Astrocyte (in vitro differentiated cells and primary cell): ENCODE data around the gene FAM124A. TPM values are rescaled to one million over a fixed set of nuclear protein-coding genes. Genes with fewer than 3 reads are reported as not detected.
"Not testable (repeated sequence)": the region's sequence is repeated elsewhere in the genome, so short reads cannot be mapped to it uniquely, and the experiment has no call there.

Source experiments
- DNase-seq: peaks from one replicate; pipeline ENCODE4 v3.0.0-alpha.2; 2010; ENCODE audit warnings: low read depth
- FAIRE-seq: peaks from 2 replicates; lab custom pipeline; 2011; peaks lifted over from hg19 to GRCh38; lab: Jason Lieb, UNC
- H2AFZ ChIP-seq: 2 replicates; pipeline ENCODE4 v1.6.0; 2012; ENCODE audit warnings: low read depth, low read length, inconsistent platforms
- H3K27ac ChIP-seq: 2 replicates; pipeline ENCODE4 v1.5.1; 2011; ENCODE audit warnings: low read depth, low read length, inconsistent platforms
- H3K27me3 ChIP-seq: 2 replicates; pipeline ENCODE4 v1.6.0; 2011; ENCODE audit warnings: low read length, inconsistent platforms; ENCODE audit not compliant: insufficient read depth
- H3K36me3 ChIP-seq: 2 replicates; pipeline ENCODE4 v1.5.1; 2011; ENCODE audit warnings: low read length, inconsistent platforms; ENCODE audit not compliant: insufficient read depth
- H3K4me1 ChIP-seq: 2 replicates; pipeline ENCODE4 v1.5.1; 2011; ENCODE audit warnings: low read length, inconsistent platforms; ENCODE audit not compliant: insufficient read depth
- H3K4me2 ChIP-seq: 2 replicates; pipeline ENCODE4 v1.6.0; 2012; ENCODE audit warnings: low read length, inconsistent platforms
- H3K4me3 ChIP-seq: 2 replicates; pipeline ENCODE4 v1.5.1; 2011; ENCODE audit warnings: low read depth, mild to moderate bottlenecking, low read length, inconsistent platforms; ENCODE audit not compliant: insufficient read depth
- H3K79me2 ChIP-seq: 2 replicates; pipeline ENCODE4 v1.6.0; 2012; ENCODE audit warnings: mild to moderate bottlenecking, low read length, inconsistent platforms; ENCODE audit not compliant: insufficient read depth
- H3K9ac ChIP-seq: 2 replicates; pipeline ENCODE4 v1.6.0; 2012; ENCODE audit warnings: mild to moderate bottlenecking, low read length, inconsistent platforms
- H3K9me3 ChIP-seq: 2 replicates; pipeline ENCODE4 v1.5.1; 2012; ENCODE audit warnings: low read depth, mild to moderate bottlenecking, low read length, inconsistent platforms; ENCODE audit not compliant: insufficient read depth
- H4K20me1 ChIP-seq: 2 replicates; pipeline ENCODE4 v1.6.0; 2012; ENCODE audit warnings: low read length, inconsistent platforms; ENCODE audit not compliant: insufficient read depth
- H3K27ac Mint-ChIP-seq: one replicate; pipeline ENCODE4 v1.8.0; 2021; ENCODE audit warnings: mild to moderate bottlenecking, mixed read lengths; ENCODE audit not compliant: unreplicated experiment
- H3K27me3 Mint-ChIP-seq: one replicate; pipeline ENCODE4 v1.8.0; 2021; ENCODE audit warnings: low read depth, mixed read lengths; ENCODE audit not compliant: unreplicated experiment
- H3K36me3 Mint-ChIP-seq: one replicate; pipeline ENCODE4 v1.8.0; 2021; ENCODE audit warnings: low read depth, mixed read lengths; ENCODE audit not compliant: unreplicated experiment
- H3K4me1 Mint-ChIP-seq: one replicate; pipeline ENCODE4 v1.8.0; 2021; ENCODE audit warnings: low read depth, mixed read lengths; ENCODE audit not compliant: unreplicated experiment
- H3K4me3 Mint-ChIP-seq: one replicate; pipeline ENCODE4 v1.8.0; 2021; ENCODE audit warnings: mild to moderate bottlenecking, moderate library complexity, mixed read lengths; ENCODE audit not compliant: unreplicated experiment
- H3K9me3 Mint-ChIP-seq: one replicate; pipeline ENCODE4 v1.8.0; 2021; ENCODE audit warnings: mild to moderate bottlenecking, mixed read lengths; ENCODE audit not compliant: unreplicated experiment
- CTCF ChIP-seq: IDR thresholded peaks from 2 replicates; pipeline ENCODE4 v1.5.1; 2011; ENCODE audit warnings: low read depth, mild to moderate bottlenecking, inconsistent platforms, low read length, moderate library complexity; ENCODE audit not compliant: insufficient read depth
- EZH2 ChIP-seq: IDR thresholded peaks from 2 replicates; pipeline ENCODE4 v1.6.1; 2012; ENCODE audit warnings: mild to moderate bottlenecking, low read length, inconsistent platforms; ENCODE audit not compliant: insufficient read depth
- total RNA-seq: library from RNA; stranded (reverse); gene quantifications from 2 replicates; pipeline ENCODE4 v1.2.1, GENCODE V29; 2021

Gene FAM124A
- total RNA-seq, 1 donor from 2014 or later, result 1.1 TPM

- Mint-ChIP-seq H3K27me3 (peaks cover 17% of the 10 kb centered on the region), H3K9me3 (no peaks in the 10 kb centered on the region), H3K27ac (no peak overlapping the region), H3K4me1 (peaks cover 11% of the 10 kb centered on the region), H3K4me3 (no peak overlapping the region), H3K36me3 (peaks cover 3% of the 10 kb centered on the region)
- Histone ChIP-seq H3K4me3 (no peak overlapping the region), H3K27ac (no peak overlapping the region), H4K20me1 (no peaks in the 10 kb centered on the region), H3K36me3 (no peaks in the 10 kb centered on the region), H3K9me3 (no peaks in the 10 kb centered on the region), H3K9ac (no peak overlapping the region), H3K4me1 (no peaks in the 10 kb centered on the region), H3K4me2 (no peak overlapping the region), H2AFZ (no peak overlapping the region), H3K79me2 (no peaks in the 10 kb centered on the region), H3K27me3 (peaks cover 15% of the 10 kb centered on the region)
- DNase-seq, result no peak
- FAIRE-seq, result no peak
- no peak for TF ChIP-seq CTCF
- TF ChIP-seq EZH2, result no peak
Measured at GRCh38 chr13:51278426-51279130, 56.4 kb downstream of the FAM124A start.

- no peak overlapping the region for H3K27ac Mint-ChIP-seq
- no peaks in the 10 kb centered on the region for H3K9me3 Mint-ChIP-seq
- H3K4me3 ChIP-seq, result no peak overlapping the region
- H3K4me2 ChIP-seq, result no peak overlapping the region
- no peak overlapping the region for H3K4me3 Mint-ChIP-seq
- no peak overlapping the region for H2AFZ ChIP-seq
- FAIRE-seq (no peak), DNase-seq (no peak)
- no peaks in the 10 kb centered on the region for H3K36me3 ChIP-seq
- H3K27me3 Mint-ChIP-seq, result peaks cover 18% of the 10 kb centered on the region
- TF ChIP-seq CTCF (no peak), EZH2 (no peak)
- H3K27me3 ChIP-seq, result peaks cover 15% of the 10 kb centered on the region
- H3K9me3 ChIP-seq, result no peaks in the 10 kb centered on the region
- no peak overlapping the region for H3K9ac ChIP-seq
- no peaks in the 10 kb centered on the region for H4K20me1 ChIP-seq
- no peaks in the 10 kb centered on the region for H3K79me2 ChIP-seq
- peaks cover 11% of the 10 kb centered on the region for H3K4me1 Mint-ChIP-seq
- peaks cover 3% of the 10 kb centered on the region for H3K36me3 Mint-ChIP-seq
- no peak overlapping the region for H3K27ac ChIP-seq
- H3K4me1 ChIP-seq, result no peaks in the 10 kb centered on the region
Measured at GRCh38 chr13:51280379-51280940, 58.3 kb downstream of the FAM124A start.

GRCh38 chr13:51282322-51282721 lies 60.1 kb downstream of the FAM124A start:
- H3K36me3 ChIP-seq, result no peaks in the 10 kb centered on the region
- H3K4me1 Mint-ChIP-seq, result peaks cover 7% of the 10 kb centered on the region
- no peaks in the 10 kb centered on the region for H4K20me1 ChIP-seq
- no peaks in the 10 kb centered on the region for H3K9me3 Mint-ChIP-seq
- H3K27ac ChIP-seq, result no peak overlapping the region
- peaks cover 21% of the 10 kb centered on the region for H3K27me3 Mint-ChIP-seq
- no peak overlapping the region for H3K4me3 ChIP-seq
- no peak overlapping the region for H3K4me3 Mint-ChIP-seq
- FAIRE-seq (no peak), DNase-seq (no peak)
- no peaks in the 10 kb centered on the region for H3K79me2 ChIP-seq
- peaks cover 11% of the 10 kb centered on the region for H3K27me3 ChIP-seq
- H3K9ac ChIP-seq, result no peak overlapping the region
- H3K4me1 ChIP-seq, result no peaks in the 10 kb centered on the region
- no peaks in the 10 kb centered on the region for H3K9me3 ChIP-seq
- no peak overlapping the region for H3K4me2 ChIP-seq
- H3K36me3 Mint-ChIP-seq, result peaks cover 3% of the 10 kb centered on the region
- TF ChIP-seq EZH2 (no peak), CTCF (no peak)
- no peak overlapping the region for H3K27ac Mint-ChIP-seq
- H2AFZ ChIP-seq, result no peak overlapping the region

- not testable (repeated sequence) for FAIRE-seq
Measured at GRCh38 chr13:51282923-51283322, 60.7 kb downstream of the FAM124A start.

More at GRCh38 chr13:51282923-51283322, 60.7 kb downstream of the FAM124A start:
- H3K36me3 ChIP-seq, H3K79me2 ChIP-seq, H3K4me2 ChIP-seq, H3K4me1 Mint-ChIP-seq, H3K9me3 Mint-ChIP-seq, H3K4me3 ChIP-seq, H3K36me3 Mint-ChIP-seq, H3K4me3 Mint-ChIP-seq, H3K27ac ChIP-seq, H3K9me3 ChIP-seq, H3K27ac Mint-ChIP-seq, H2AFZ ChIP-seq, DNase-seq, H4K20me1 ChIP-seq, H3K9ac ChIP-seq, H3K4me1 ChIP-seq: not testable (repeated sequence)
- H3K27me3 Mint-ChIP-seq, result peaks cover 19% of the 10 kb centered on the region
- peaks cover 15% of the 10 kb centered on the region for H3K27me3 ChIP-seq
